Activated naive CD4-positive, alpha-beta T cell treated with Interleukin-2 at 50 U/mL for 16 hours (primary cell): ENCODE data around the gene SLC24A1.

Source experiments
- DNase-seq: peaks from one replicate; pipeline ENCODE4 v3.0.0-alpha.2; 2020

SLC24A1 gene

DNA sequence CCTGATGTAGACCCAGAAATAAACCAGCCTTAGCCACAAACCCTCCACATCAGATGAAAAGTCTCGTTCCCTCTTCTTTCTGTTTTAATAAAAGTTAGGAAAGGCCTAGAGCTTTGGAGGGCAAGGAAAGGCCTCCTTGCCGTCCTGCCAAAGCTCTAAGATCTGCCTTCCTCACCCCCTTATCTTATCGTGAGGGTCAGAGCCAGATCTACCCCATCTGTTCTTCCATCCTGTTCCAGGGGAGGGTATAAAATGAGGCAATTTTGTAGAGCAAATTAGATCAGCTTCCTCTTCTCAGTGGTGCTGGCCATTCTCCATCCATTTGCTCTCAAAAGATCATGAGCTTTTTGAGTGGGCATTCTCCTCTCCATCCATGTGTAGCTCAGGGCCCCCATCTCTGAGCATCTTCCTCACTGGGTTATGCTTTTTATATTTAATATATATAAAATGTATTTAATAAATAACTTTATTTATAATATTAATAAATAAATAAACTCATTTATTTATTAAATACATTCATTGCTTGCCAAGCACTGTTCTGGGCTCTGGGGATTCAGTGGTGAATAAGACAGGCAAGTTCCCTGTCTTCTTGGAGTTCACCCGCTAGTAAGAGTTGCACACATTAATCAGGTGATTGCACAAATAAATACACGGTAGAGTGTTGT, 2.0 kb upstream of the SLC24A1 start:
- no peak for DNase-seq

DNA sequence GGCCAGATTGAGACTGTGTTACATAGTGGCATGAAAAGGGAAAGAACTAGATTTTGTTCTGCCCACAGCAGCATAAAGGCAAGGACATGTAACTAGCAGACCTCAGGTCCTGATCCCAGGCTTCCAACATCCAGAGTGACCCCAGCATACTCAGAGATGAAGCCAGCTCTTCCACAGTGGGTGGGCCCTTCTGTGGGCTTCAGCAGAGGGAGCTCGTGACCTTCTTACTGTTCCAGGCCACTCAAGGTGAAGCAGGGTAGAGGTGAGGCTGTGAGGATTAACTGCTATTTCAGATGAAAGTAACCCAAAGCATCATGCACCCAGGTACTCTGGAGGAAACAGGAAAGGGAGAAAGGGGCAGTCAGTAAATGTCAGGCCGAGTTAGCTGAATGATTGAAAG, 905 bp upstream of the SLC24A1 start:
- DNase-seq: no peak

DNA sequence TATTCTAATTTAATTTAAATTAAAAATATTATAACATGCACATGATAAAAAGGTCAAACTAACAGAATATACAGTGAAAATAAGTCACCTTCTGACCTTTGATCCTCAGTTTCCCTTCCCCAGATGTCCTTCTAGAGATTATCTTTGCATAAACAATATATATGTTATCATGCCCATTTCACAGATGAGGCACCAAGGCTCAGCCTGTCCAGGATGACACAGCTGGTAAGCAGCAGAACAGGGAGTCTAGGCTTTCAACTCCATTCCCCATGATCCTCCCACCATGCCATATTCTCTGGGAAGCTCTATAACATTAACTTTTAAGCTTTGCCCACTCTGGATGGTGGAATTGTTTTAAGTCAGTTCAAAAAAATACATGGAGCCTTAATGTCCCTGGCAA, 1.4 kb downstream of the SLC24A1 start:
- DNase-seq: no peak

DNA sequence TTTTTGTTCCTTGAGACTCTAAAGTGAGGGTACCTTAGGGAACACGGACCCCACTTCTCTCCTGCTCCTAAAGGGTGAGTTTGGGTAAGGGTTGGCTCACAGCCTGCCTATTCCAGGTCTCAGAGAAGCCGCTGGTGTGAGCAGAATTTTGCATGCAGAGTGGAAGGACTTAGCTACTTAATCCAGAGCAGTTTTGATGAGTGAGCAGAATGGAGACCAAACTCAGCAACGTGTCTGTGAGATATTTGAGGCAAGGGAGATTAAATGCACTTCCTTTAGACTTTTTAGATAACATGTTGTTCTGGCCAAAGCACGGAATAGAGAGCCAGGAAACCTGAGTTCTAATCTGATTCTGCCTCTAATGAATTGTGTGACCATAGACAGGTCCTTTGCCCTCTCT, 5.1 kb downstream of the SLC24A1 start:
- no peak for DNase-seq

DNA sequence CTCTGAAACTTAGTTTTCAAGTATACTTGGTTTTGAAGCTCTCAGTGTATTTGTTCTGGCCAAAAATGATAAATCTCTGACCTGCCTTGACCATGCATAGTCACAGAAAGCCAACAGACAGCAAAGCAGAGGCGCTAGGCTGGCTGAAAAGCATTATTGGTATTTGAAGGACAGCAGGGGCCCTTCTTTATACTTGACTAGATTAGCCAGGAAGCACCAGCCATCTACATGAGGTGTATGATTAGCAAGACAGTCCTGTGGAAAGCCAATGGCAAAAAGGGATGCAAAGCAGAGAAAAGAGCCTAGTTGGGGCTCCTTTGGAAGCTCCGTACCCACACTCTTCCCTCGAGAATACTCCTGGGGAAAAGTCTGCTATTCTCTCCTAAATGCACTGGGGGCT, 7.8 kb downstream of the SLC24A1 start:
- DNase-seq: no peak

DNA sequence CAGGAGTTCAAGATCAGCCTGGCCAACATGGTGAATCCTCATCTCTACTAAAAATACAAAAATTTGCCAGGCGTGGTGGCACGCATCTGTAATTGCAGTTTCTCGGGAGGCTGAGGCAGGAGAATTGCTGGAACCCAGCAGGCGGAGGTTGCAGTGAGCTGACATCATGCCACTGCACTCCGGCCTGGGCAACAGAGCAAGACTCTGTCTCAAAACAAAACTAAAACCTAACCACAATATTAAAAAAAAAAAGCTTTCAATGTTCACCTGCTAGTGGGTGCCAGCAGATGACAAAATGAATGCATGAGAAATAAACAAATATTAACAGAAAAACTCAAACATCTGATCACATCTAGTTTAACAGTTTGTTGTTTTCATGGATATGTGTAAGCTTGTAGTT, 9.0 kb downstream of the SLC24A1 start:
- no peak for DNase-seq

DNA sequence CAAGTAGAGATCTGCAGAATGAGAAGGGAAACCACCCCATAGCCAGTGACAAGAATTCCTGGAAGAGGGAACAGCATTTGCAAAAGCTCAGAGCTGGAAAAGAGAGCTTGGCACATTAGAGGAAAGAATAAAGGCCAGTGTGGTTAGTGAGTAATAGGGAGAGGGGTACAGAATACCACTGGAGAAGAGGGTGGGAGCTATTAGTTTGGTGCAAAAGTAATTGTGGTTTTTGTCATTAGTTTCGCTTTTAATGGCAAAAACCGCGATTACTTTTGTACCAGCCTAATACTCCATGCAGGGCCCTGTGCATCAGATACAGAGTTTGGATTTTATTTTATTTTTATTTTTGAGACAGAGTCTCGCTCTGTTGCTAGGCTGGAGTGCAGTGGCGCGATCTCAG, 9.8 kb downstream of the SLC24A1 start:
- no peak for DNase-seq

DNA sequence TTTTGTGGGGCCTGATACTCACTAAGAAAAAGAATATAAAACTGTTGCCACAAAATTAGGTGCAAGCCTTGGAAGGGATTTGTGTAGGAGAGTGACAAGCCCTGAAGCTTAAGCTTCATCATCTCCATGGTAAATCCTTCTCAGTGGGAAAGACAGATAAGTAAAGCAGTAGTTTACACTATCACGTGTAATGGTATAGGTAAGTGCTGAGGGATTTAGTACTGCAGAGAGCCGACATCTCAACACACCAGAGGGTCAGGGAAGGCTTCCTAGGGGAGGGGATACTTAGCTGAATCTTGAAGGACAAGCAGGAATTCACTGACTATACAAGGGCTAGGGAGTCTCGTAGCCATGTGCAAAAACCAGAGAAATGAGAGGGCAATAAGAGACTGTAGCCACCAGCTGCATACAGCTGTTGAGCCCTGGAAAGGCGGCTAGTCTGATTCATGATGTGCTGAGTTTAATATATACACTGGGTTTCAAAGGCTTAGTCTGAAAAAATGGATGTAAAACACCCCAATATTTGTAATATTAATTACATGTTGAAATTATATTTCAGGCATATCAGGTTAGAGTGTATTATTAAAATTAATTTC, 11.1 kb downstream of the SLC24A1 start:
- no peak for DNase-seq

DNA sequence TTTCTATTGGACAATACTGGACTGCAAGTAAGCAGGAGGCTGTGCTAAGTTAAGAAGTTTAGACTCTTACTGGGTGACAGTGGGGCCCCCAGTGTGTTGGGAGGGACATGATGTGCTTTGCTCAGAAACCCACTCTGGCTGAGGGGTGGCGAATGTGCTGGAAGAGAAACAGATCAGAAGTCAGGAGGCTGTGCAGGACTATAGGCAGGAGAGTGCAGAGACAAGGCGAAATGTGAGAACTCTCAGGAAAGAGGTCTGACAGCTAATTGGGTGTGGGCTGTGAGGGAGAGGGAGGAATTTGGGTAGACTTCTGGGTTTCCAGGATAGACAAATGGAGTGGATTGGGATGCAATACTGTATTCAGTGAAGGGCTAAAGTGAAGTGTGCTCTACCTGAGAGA, 12.0 kb downstream of the SLC24A1 start:
- no peak for DNase-seq

DNA sequence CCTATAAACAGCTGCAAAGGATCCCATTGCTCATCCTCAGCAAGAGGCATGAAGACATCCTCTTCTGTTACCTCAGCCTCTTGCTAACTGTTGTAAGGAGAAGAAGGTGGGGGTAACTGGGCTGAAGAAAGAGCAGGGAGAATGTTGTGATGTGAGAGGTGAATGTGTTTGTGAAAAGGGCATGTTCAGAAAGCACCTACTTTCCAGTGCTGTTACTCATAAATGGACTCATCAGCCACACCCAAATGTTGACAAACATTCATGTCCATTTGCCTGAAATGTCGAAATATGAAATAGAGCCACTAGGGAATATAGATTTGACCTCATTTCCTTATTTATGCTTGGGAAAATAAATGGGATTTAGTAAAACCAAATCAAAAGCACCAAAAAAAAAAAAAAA, 12.6 kb downstream of the SLC24A1 start:
- no peak for DNase-seq

DNA sequence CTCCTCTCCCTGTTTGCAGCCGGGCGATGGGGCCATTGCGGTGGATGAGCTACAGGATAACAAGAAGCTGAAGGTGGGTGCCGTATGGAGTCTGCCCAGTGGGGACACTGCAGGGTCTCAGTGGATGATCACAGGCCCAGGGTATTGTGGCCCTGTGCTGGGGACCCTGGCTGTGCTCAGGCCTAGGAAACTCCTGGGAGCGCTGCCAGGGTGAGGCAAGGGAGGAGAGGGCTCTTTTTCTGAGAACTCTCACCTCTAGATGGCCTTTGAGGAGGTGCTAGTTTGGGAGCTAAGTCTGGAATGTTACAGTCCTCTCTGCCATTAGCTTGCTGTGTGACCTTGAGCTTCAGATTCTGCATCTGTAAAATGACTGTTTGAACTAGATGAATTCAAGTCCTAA, 16.4 kb downstream of the SLC24A1 start:
- no peak for DNase-seq

DNA sequence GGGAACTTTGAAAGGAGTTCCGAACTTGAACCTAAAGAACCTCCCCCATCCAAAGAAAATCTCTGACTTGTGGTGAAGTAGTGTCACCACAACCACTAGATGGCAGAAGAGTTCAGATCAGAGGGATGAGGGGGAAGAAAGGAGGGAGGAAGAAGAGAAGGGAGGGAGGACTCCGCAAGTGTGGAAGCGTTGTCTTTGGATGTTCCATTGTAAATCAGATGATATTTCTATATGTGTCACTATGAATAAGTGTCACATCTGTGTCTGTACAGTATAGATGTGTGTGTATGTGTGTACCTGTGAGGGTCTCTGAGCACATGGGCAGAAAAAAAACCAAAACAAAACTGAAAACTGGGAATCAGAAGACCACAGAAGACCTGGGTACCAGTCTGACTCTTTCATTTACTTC, 16.9 kb downstream of the SLC24A1 start:
- peak; percentile 9 for DNase-seq

DNA sequence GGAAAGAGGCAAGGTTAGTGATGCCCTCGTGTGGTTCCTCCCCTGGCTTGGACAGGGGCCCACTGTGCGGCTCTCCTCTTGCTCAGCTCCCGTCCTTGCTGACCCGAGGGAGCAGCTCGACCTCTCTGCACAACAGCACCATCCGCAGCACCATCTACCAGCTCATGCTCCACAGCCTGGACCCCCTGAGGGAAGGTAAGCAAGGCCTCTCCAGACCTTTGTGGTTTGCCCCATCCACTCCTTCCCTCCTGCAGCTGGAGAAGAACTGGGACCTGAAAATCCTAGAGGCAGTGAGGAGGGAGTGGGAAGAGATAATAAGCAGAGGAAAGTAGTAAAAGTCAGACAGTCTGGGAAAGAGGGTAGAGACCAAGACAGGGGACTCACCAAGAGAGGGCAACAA, 17.8 kb downstream of the SLC24A1 start:
- DNase-seq: no peak

DNA sequence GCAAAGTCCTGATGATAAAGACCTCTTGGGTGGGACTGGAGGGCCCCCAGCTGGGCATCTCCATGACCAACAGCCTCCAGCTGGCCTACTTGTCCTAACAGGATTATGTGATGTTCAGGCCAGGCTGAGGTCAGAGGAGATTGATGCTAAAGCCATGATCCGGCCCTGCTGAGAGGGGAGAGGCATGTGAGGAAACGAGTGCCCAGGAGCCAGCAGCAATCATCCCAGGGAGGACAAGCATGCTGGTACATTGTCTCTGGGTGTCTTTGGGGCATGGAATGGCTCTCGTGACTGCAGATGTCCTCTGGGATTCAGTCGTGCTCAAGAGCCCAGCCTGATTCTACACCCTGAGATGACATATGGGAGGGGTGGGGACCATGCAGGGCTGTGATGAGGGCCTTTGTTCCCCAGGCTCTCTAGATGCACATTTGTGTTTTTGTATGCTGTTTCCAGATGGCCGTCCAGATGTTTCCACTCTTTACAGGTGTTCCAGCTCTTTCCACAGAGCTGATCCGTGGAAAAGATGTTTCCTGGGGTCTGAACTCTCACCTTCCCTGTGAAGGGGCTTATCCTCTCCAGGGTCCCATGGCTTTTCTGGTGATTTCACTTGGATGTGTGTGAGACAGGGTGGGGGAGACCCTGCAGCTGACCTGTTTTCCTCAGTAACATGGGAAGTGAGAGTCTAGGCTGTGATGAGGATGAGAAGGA, 20.2 kb downstream of the SLC24A1 start:
- no peak for DNase-seq

DNA sequence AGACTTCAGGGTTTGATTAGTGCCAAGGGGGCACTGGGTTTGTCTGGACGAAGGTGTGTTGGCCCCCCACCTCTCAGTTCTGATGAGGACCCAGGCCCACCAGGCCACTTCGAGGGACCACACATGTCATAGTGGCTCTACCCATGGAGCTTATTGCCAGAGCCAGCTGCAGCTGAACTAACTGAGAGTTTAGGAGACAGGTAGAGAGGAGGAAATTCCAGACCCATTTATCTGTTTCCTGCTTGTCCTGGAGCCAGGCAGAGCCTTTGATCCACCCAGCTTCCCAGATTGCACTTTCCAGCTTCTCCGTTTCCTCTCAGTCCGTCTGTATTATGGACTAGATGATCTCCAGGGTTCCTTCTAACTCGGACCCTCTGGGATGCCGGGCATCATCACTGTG, 20.9 kb downstream of the SLC24A1 start:
- DNase-seq: no peak

DNA sequence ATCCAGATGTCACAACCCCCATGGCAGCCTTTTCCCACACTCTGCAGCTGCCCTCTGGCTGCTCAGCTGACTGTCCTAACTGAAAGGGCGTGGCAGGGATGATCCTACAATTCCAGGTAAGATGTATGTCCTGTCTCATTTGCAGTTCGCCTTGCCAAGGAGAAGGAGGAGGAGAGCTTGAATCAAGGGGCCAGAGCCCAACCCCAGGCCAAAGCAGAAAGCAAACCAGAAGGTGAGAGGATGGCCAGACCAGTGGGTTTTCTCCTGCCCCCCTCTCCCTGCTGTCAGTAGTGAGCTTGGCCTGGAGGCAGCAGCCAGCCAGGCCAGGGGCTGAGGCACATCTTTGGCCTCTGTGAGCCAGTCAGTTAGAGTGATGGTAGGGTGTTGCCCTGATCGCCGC, 22.5 kb downstream of the SLC24A1 start:
- no peak for DNase-seq

DNA sequence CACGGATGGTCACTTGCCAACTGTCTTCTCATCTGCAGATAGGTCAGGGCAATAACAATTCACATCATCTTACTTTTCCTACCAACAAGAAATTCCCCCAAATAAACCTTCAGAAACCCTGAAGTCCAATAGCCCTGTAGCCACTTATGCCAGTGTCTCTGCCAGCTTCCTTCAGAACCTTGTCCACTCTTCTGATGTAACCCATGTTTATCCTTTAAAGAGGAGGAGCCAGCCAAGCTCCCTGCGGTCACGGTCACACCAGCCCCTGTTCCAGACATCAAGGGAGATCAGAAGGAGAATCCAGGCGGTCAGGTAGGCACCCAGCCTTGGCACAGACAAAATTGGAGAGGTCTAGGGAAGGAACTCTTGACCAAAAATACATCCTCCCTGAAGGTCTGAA, 23.7 kb downstream of the SLC24A1 start:
- DNase-seq: no peak

DNA sequence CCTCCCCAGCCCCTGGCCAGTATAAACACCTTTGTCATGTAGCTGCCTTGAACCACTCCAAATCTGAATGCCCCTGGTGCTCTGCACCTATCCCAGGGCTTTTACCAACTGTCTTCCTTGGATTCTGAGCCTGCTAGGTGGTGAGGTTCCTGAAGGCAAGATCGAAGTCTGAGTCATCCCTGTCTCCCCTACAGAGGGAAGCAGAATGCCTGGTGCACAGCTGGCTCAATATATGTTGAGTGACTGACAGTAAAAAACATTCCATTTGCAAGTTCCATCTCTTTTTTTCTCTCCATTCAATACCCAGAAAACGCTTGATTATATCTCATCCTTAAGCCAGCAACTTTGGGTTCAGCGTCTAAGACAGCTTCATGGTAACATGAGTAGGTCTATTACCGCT, 24.7 kb downstream of the SLC24A1 start:
- no peak for DNase-seq

DNA sequence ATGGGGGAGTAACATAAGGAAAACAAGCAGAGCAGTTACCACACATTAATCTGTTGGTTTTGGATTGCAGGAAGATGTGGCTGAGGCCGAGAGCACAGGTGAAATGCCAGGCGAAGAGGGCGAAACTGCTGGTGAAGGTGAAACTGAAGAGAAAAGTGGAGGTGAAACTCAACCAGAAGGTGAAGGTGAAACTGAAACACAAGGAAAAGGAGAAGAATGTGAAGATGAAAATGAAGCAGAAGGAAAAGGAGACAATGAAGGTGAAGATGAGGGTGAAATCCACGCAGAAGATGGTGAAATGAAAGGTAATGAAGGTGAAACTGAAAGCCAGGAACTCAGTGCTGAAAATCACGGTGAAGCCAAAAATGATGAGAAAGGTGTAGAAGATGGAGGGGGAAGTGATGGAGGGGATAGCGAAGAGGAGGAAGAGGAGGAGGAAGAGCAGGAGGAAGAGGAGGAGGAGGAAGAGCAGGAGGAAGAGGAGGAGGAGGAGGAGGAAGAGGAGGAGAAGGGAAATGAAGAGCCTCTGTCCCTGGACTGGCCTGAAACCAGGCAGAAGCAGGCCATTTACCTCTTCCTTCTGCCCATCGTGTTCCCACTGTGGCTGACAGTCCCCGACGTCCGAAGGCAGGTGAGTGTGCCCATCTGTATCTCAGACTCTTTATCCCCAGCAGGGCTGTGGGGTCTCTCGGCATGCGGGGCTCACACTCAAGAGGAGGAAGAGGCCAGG, 28.7 kb downstream of the SLC24A1 start:
- no peak for DNase-seq

DNA sequence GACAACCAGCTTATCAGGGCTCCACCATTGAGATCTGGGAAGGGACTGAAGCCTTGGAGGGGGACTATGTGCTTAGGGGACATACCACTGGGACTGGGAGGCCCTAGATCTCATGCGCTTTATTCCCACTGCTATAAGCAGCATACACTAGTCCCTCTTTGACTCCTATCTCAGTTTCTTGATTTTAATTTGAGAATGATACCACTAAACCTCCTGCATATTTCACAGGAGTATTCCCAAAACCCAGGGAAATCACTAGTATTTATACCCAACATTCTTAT, 29.2 kb downstream of the SLC24A1 start:
- DNase-seq: no peak

DNA sequence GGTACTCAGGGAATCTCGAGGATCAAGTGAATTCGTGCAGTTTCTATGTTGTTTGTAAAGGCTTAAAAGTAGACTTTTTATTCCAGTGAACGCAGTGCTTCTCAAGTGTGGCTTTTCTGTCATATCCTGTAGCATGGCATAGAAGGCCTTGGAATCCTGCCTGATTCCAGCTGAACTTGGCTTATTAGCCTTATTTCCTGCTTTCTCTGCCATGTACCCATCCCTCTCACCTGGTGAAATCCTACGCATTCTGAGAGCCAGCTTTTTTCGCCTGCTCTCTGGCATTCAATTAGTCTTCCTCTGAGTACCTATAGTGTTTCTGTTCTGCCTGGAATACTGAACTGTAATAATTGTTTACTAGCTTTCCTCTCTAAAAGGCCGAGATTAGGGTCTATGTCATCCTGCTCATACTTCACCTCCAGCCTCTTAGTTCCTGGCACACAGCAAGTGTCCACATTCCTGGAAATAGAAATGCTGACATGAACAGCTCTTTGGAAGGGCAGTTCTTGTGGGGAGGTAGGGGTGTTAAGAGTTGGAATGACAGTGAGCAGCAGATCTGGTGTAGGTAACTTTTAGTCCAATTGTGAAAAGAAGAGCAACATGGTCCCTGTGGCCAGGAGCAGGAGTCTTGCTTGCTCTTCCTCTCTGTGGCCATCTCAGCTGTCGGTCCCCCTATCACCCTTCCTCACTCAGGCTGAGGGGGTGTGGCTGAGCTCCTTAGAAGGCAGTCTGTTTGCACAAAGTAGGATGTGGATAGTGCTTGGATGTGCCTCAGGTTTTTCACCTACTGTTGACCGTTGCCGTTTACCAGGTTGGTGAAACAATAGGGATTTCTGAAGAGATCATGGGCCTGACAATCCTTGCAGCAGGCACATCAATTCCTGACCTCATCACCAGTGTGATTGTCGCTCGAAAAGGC, 30.4 kb downstream of the SLC24A1 start:
- no peak for DNase-seq

DNA sequence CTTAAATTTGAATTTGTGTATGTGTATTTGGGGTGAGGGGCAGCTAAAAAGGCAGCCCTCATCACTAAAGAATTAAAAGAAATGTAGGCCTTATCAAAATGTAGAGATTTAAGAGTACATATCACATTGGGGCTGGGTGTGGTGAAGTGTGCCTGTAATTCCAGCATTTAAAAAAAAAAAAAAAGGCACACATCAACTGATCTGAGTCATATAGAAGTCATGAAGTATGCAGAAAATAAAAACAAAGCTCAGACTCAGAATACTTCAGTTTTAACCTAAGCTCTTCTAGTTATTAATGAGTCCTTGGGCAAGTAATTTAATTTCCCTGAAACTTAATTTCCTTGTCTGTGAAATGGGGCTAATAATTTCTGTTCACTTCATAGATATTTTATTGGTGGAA, 31.6 kb downstream of the SLC24A1 start:
- DNase-seq: no peak
